Activated CD8-positive, alpha-beta memory T cell treated with anti-CD3 and anti-CD28 coated beads, Interleukin-2, amount 50 U/mL, for 4 hours (primary cell): Measurements from ENCODE around the gene ZC2HC1B.

Experiments used
- DNase-seq: peaks from one replicate; pipeline ENCODE4 v3.0.0-alpha.2; 2020

ZC2HC1B gene

DNA sequence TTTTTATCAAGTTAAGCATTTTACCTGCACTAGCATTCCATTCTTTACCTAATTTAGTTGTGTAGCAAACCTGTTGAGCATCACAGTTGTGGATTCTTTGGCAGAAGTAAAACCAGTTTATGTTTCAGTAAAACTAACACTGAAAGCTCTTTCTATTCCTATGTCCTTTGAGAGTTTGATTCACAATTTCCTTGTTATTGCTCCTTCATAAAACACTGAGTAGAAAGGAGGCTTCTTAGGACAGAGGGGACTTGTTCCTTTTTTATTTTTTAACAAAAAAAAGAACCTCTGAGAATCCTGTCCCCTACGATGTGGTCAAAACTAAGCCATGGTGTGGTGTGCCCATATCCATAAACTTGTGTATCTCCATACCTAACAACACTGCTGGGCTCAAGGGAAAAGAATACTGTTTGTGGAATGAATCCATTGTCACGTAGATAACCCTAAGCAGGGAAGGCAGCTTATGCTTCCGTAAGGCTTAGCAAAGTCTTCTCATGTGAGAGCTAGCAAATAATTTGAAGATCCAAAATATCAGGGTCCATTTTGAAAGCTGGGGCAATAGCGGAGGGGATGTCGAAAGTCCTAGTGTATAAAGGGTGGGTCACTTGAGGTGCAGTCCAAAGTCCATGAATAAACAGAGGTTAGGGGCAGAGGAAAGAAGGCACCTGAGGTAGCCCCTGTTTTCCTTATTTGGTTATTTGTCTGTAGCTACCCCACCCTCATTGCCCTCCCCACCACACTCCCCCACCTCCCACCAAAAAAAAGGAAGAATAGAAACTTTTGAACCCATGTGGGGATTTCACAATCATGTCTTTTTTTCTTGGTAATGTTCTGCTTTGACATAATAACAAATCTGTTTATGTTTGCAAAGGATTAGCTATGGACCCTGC is 72.7 kb downstream of the ZC2HC1B start:
- DNase-seq: no peak

DNA sequence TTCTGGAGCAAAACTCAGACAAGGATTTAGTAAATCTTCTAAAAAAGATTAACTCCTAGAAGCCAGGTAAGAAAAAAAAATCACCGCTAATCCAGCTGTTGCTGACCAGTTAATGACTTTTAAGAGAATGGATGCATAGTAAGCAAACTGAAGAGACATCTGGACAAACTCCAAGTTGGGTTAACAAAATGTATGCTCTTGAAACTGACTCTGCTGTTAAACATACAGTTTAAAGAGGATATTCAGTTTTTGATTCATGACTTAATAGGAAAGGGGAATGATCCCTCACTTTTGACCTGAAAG is 73.3 kb downstream of the ZC2HC1B start:
- DNase-seq: no peak

DNA sequence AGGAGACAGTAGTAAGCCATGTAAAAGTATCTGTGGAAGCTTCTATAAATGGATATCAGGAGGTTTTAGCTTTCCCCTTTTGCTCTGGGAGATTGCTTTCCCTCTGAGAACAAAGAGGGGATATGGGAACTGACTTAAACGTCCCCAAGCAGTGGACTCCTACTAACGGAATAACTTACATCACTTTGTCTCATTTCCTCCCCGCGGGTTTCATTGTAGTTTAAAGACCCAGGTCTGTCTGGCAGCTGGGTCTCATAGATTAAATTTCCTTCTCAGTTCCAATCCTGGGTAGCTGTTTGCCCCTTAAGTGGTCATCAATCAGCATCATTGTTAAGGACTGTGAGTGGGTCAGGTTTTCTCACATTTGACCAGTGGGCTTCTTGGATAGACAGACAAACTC is 75.1 kb downstream of the ZC2HC1B start:
- DNase-seq: no peak

DNA sequence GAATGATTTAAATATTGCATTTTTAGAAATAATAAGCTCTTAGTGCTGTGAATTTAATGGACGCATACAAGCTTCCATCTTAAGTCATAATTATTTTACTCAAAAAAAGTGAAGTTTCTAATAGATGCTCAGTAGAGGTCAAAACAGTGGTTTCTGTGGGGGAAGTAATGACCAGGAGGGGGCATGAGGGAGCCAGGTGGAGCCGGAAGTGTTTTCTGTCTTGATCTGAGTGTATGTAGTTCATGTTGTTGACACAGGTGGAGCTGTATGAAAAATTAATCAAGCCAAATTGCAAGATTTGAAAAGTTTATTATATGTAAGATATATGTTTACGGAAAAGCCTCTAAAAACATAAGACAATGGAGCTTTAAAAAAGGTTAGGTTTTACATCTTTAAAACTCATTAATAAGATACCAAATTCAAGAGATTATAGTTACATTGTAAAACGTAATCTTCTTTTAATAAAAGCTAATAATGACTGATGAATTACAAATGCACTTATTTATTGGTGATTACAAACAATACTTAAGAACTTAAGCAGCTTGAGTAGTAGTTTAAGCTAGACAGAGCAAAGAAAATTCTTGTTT is 75.8 kb downstream of the ZC2HC1B start:
- DNase-seq: peak; percentile 48

DNA sequence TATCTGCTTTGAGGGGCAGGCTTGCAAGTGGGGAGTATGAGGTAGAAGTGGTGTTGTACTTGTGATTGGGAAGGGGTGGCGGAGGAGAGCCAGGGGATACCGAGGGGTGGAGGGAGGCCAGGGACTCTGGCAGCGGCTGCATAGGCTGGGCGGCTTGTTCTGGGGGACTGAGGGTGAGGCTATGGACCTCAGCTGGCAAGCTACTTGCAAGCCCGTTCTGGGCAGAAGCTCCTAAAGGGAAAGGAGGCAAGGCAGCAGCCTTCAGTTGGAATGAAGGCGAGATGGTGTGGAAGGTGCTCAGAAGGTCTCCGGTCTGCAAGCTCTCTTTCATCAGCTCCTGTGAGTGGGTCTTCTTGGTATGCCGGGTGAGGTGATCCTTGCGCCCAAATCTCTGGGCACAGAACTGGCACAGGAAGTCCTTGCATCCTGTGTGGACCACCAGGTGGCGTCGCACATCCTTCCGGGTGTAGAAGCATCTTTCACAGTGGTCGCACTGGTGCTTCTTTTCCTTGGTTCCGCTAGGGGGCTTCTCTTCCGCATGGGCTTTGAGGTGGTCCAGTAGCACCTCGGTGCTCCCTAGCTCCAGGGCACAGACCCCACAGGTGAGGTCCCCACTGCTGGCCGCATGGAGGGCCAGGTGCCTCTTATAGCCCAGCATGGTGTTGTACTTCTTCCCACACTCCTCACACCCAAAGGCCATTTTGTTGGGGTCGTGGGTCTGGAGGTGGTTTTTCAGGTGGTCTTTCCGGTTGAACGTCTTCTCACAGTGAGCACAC is 77.8 kb downstream of the ZC2HC1B start:
- DNase-seq: peak; percentile 64

DNA sequence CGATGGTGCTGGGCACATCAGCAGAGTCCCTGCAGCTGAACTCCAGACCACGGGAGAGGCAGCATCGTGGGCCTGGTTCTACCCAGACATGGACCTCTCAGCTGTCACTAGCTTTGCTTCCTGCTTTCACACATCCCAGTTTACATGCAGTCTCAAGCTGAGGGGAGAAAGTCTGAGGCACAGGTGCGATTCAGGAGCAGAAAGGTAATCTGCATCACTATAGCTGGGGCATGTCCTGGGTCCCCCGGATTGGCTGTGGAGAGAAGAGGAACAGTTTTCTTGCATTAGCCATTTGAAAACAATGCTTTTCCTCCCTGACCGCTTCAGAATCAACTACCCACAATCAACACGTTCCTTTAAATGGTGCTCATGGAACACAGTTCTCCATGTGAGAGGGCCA is 83.9 kb downstream of the ZC2HC1B start:
- DNase-seq: no peak

DNA sequence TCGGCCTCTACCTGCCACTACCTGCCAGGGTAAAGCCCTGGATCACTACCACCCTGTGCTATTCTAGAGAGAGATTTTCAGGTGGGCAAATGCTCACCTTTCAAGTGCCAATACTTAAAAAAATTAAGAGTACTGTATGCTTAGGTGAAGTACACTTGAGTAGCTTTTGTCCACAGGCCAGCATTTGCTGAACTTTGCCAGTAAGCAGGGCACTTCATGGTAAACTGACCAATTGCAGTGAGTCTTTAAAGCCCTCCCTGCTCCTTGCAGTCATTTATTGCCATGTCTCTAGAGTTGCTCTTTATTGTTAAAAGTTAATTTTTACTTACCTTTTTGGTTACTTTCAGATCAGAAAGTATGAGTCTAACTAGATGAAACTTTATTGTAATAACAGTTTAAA is 85.3 kb downstream of the ZC2HC1B start:
- no peak for DNase-seq

DNA sequence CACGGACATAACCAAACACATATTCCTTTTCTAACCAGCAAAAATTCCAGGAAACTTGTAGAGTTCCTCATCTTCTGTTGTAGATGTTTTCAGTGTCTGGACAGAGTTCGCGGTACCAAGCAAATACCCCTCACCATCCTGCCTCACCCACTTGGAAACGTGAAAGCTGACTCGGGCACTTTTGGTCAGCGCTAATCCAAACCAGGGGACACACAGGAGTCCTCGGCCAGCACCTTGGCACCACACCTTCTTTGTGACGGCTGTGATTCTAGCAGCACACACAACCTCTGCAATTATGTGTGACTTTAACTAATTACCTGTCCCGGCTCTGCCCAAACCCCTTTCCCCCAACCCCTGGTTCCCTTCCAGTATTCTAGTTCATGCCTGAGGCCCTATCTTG is 85.7 kb downstream of the ZC2HC1B start:
- no peak for DNase-seq

DNA sequence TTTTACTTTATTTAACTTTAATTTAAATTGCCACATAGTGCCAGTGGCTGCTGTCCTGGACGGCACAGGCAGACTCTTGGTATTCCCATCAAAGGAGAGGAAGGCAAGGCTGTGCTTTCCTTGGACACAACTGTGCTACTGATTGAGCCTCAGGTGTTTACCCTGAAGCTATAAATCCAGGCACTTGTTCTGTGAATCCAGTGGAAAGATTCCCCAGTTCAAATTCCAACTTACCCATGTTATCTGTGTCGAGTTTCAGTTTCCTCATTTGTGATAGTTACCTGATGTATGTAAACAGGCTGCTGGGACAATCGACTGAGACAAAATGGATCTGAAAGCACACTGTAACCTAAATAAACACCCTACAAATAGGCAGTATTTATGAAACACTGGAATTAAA is 86.6 kb downstream of the ZC2HC1B start:
- no peak for DNase-seq

DNA sequence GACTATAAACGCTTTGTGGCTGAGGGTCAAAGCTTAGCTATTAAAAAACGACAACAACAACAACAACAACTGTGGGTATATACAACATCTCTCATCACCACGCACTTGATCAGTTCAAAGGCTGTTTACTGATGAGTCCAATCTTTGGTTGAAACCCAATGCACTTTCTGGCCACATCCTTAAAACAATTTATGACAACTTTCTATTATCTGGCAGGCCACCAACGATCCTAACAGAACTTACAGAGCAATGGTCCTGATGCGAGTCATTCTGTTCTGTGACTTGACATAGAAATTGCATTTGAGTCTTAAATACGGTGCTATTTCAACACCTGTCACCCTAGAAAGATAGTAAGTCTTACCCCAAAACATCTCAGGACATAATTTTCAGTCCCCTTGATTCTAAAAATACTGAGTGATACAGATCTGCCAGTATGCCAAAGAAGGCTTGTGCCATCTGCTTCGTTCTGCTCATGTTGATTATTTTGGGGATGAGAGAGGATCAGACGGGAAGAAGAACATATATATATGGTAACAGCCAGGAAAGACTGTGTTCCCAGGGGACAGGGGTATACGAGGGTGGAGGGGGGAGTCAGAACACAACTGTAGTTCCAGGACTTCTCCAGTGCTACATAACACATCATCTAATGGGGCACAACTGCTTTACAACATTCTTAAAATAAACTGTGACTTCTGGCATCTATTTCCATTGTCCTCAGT is 87.9 kb downstream of the ZC2HC1B start:
- DNase-seq: no peak

DNA sequence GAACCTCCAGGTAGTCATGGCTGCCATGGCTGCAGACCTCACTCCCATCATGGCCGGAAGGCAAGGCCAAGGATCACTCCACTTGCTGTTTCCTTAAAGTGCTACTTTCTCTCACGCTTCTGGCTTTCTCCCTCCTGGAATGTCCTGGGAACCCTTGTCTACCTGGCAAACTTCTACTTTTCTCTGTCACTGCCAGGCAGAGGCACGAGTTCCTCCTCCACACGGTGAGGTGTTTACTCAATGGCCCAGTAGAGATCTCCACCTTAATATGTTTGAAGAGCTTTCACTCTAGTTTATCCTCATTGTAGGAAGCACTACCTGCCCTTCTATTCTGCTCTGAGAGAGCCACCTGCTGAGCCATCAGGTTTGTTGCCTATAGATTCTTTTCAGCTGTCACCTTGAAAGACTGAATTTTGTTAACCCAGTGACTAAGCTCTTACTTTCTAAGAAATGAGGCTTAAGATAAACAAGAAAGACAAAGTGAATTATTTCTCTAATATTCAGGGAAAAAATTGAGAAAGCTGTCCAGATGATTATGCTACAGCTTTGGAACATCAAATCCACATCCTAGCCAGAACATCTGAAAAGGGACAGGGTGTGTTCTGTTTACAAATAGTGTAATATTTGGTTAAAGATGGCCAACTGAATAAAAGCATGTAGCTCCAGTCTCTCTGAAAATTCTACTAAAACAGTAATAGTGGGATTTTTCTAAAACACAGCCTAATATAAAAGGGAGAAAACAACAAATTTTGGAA is 88.8 kb downstream of the ZC2HC1B start:
- no peak for DNase-seq

DNA sequence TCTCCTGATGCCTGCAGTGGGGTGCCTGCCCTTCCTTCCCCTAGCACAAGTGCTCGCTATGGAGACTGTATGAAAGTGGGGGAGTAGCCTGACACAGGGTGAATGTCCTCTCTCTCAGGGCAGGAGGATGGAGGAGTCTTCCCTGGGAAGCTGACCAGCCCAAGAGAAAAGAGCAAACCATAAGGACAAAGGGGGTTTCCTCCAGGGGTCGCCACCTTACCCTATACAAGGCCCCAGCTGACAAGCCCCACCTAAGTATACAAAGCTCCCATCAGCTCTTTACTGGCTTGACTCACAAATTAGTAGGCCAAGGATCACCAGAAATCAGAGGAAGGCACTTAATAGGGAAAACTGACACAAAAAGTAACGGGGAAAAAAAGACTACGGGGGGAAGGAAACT is 89.6 kb downstream of the ZC2HC1B start:
- no peak for DNase-seq

DNA sequence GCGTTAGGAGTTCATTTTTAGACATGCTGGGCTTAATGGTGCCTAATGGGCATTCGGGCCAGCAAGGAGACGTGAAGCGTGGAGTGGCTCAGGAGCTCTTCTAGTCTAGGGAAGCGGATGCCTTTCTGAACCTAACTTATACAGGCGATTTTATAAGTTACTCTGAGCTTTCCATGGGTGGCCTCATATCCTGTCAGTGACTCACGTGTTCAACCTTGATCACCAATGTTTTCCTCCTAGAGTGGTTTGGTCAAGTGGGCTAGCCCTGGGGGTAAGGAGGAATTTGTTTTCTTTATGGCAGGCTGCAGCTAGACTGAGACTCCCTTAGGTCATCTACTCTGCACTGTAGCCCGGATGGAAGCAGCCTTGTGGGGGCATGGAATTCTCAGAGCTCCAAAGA is 91.7 kb downstream of the ZC2HC1B start:
- DNase-seq: no peak

DNA sequence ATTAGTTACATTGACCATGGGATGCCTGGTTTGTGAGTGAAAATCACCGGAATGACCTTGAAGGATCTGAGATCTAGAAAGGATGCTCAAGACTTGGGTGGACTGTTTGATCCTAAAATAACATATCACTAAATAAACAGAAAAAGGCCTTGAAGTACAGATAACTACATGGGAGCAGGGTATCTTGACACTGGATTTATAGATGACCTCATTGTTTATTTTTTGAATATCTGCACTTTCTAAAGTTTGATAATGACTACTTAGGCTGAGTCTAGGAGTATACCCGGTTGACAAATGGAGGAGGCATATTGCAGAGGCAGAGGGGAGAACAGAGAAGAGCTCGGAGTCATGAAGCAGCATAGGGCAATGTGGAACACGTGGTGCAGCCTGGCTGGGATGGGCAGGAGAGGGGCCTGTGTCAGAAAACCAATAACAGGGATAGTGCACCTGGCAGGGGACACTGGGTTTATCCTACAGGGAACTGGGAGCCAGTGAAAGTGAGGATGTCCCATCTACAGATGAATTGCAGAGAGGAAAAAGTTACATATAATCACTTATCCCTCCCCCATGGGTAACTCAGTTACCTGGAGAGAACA is 93.5 kb downstream of the ZC2HC1B start:
- no peak for DNase-seq

DNA sequence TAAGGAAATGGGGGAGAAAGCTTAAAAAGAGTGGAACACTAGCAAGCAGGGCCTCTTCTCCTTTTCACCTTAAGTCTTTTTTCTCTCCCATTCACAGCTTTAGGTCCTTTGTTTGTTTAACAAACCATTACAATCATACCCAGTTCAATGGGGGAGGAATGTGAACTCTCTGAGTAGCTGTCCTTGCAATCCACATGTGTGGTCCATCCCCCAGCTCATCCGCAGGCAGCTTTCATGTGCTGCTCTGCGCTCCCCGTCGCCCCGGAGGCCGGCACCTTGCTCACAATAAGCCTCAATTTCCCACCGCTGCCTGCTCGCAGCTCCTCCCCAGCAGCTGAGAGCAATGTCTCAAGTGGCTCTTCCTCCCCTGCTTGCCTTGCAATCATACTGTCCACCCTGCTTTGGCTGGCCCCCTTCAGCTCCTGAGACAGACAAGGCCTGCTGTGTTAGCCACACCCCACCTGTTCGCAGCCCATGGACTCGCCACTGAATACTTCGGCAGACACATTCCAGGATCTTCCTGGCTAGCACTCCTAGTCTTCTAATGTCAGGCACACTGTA is 94.6 kb downstream of the ZC2HC1B start:
- DNase-seq: no peak

DNA sequence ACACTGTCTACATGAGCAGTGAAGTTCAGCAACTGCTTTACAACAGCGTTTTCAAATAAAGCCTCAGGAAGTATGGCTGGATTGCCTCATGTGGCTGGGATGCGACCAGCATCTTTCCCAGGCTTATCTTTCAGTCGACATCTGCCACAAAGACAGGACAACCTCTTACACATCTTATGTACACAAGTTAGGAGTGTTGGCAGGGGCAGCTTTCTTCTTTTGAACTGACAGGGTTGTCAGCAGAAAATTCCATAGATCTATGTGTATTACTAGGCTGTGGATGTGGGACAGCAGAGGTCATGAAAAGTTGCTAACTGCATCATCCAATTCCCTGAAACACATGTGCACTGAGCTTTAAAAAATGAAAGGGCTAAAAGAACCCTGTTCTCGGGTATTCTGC is 95.7 kb downstream of the ZC2HC1B start:
- no peak for DNase-seq

DNA sequence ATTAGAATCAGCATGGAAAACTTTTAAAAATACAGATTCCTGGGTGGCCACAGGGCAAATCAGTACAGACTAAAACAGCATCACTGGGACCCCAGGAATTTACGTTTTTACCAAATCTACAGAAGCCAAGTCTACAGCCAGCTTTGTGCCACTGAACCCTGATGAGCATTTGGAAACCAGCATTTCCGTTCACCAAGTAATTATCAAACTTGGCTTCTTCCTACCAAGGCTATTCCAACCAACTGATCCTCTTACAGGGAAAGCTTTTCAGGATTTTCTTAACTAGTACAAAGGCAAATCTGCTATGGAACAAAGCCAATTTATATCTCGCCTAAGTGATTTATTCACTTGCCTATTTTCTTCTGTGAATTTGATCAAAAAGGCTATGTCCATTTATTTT is 96.8 kb downstream of the ZC2HC1B start:
- DNase-seq: no peak

DNA sequence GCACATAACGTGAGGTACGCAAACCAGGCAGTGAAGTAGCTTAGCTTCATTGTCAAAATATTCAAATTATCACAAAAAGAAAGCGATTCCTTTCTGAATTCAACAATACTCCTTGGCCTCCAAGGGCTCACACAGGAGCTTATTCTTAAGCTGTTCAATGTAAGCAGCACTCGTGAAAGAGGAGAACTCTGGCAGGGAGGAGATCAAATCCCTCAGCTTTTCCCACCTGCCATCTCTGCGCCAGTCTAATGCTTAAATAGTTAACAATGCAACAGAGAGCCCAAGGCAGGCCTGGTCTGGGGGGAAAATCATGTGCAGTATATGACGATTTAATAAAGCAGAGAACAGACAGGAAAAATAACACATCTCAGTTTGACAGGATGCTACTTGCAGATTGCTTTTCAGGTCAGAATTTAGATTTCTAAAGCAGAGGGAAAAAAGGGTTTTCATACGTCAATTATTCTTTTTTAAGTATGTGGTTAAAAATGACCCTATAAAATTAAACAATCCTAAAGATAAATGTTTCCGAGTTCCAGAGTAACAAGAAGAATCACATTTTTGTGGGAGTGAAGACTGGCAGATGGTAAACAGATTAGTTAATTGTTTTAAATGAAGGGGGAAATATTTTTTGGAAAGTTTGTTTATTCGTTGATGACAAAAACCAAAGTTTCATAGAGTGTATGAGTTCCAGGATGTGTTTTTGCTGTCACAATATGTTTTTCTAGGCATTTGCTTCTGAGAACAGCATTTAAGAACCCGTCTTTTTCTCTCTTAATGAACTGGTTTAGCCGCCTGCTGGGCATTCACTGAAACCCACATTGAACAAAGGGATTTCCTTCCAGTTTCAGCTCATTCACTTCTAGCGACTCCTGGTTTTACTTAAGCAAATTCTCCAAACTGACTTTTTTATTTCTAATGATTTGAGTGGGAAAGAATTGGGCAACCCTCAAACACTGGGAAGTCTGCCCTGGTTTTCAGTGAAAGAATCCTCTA is 97.9 kb downstream of the ZC2HC1B start:
- DNase-seq: no peak

DNA sequence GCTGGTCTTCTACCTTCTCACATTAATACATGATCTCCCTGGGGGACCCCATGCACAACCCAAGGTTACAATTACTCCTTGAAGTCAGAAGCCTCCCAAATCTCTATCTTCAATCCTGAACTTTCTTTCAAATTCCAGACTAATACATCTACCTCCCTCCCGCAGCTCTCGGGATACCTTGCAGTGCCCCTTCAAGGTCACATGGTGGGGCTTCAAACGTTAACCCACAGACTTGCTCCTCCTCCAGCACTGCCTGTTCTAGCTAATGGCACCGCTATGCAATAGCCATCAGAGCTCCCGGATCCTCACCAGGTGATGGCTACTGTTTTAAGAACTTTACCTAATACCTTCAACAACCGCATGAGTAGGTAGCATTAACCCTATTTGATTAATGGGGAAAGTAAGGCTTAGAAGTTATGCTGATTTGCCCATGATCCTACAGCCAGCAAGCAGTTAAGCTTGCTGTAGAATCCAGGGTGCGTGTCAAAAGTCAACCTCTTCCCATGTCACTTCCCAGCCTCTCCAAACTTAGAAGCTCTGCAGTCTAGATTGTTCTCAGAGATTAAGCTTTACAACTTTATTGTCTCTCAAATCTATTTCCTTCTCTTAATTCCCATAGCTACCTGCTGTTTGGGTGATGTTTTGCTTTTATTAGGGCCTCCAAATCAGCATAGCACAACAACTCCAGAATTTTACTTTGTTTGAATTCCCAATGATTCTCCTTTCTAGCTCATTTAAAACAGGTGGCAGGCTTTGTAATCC is 99.1 kb downstream of the ZC2HC1B start:
- no peak for DNase-seq

DNA sequence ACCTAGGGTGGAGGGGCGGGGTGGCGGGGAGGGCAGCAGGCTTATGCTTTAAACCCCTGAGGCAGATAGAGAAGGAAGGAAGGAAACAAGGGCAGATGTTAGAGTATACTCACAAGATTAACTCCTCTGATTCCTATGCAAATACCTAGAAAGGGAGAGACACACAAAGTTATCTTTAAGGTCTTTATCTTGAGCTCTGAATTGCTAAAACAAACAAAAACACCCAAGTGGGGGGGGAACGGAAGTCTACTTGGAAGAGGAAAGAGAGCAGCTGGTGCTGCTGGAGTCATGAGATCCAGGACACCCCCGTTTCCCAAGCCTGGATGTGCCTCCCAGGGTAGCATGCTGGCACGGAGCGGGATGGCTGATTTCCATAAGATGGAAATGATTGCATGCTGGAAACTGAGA is 100.4 kb downstream of the ZC2HC1B start:
- DNase-seq: no peak
